MCF 10A (cell line): ENCODE measurements around the gene SH3PXD2B. TPM values are rescaled to one million over a fixed set of nuclear protein-coding genes. Genes with fewer than 3 reads are reported as not detected.

ENCODE experiments used
- BruUV-seq: library from RNA; stranded (reverse); fragments of 400-500 nt; replicated peaks from 2 replicates; lab custom pipeline; 2021; lab: Mats Ljungman, UMichigan
- CTCF ChIA-PET: fragments of 300-600 bp; sonication (Branson Sonifier 250); formaldehyde crosslinking; extraction: SDS; loops from one replicate; lab custom pipeline; 2021; ENCODE audit warnings: antibody characterized with exemption, inconsistent platforms; lab: Yijun Ruan, JAX
- POLR2A ChIA-PET: fragments of 300-600, 350-650 bp; sonication (Branson Sonifier 250); formaldehyde crosslinking; extraction: SDS; loops from one replicate; lab custom pipeline; 2020; ENCODE audit warnings: antibody characterized with exemption, inconsistent platforms; lab: Yijun Ruan, JAX
- DNase-seq: peaks from one replicate; pipeline ENCODE4 v3.0.0-alpha.2; 2018; ENCODE audit not compliant: unreplicated experiment
- H3K27ac Mint-ChIP-seq: one replicate; pipeline ENCODE4 v1.8.0; 2022; ENCODE audit warnings: mild to moderate bottlenecking, low read depth, mixed read lengths; ENCODE audit not compliant: unreplicated experiment
- H3K27me3 Mint-ChIP-seq: one replicate; pipeline ENCODE4 v1.8.0; 2022; ENCODE audit warnings: mixed read lengths; ENCODE audit not compliant: insufficient read depth, unreplicated experiment
- H3K36me3 Mint-ChIP-seq: one replicate; pipeline ENCODE4 v1.8.0; 2022; ENCODE audit warnings: mild to moderate bottlenecking, moderate library complexity, mixed read lengths; ENCODE audit not compliant: insufficient read depth, unreplicated experiment
- H3K4me1 Mint-ChIP-seq: one replicate; pipeline ENCODE4 v1.8.0; 2022; ENCODE audit warnings: mixed read lengths; ENCODE audit not compliant: insufficient read depth, unreplicated experiment
- H3K4me3 Mint-ChIP-seq: one replicate; pipeline ENCODE4 v1.8.0; 2022; ENCODE audit warnings: mild to moderate bottlenecking, moderate library complexity, mixed read lengths; ENCODE audit not compliant: unreplicated experiment
- H3K9me3 Mint-ChIP-seq: one replicate; pipeline ENCODE4 v1.8.0; 2022; ENCODE audit warnings: mixed read lengths; ENCODE audit not compliant: unreplicated experiment
- intact Hi-C: fragments of 100-400 bp; cut with micrococcal nuclease; formaldehyde crosslinking; loops from 2 replicates; pipeline ENCODE4 v1.14.1; 2022
- total RNA-seq: library from RNA; stranded (reverse); gene quantifications from 2 replicates; pipeline ENCODE4 v1.2.3, GENCODE V29; 2022
- TF ChIP-seq, protein P1 (sequence below): fragments of 200-600 bp; IDR thresholded peaks from one replicate; pipeline ENCODE4 v1.8.0; 2022; ENCODE audit warnings: antibody characterized with exemption, mild to moderate bottlenecking; ENCODE audit not compliant: unreplicated experiment

SH3PXD2B gene
- total RNA-seq, 1 experiment from 2014 or later = 34.1 TPM

DNA sequence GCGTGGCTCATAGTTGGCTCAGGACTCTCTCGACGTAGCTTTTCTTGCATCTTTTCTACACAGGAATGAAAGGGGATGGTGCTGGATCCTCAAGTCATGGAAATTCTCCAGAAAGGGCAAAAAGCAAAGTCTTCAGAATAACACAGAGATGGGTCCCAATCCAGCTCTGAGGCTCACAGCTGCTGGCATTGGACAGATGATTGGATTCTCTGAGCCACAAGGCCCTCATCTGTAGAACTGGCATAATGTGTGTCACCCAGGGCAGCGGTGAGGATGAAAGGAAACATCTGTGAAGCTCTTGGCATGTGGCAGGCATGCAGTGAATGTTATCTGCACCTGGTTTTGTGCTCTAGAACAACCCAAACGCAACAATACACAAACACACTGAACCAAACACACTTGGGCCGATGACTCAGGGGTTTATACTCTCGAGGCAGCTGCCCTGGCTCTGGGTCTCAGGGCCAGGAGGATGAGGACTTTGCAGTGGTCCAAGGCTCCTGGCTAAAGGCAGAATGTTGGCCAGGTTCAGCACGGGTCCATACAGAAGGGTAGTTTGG is 106.8 kb downstream of the SH3PXD2B start:
- intact Hi-C loops = no loop called here
- Mint-ChIP-seq H3K27me3 (no peaks in the 10 kb centered on the region), H3K9me3 (no peaks in the 10 kb centered on the region), H3K4me1 (peaks cover 7% of the 10 kb centered on the region), H3K4me3 (no peak overlapping the region), H3K27ac (no peak overlapping the region), H3K36me3 (peaks cover 99% of the 10 kb centered on the region)
- TF ChIP-seq, protein P1, sequence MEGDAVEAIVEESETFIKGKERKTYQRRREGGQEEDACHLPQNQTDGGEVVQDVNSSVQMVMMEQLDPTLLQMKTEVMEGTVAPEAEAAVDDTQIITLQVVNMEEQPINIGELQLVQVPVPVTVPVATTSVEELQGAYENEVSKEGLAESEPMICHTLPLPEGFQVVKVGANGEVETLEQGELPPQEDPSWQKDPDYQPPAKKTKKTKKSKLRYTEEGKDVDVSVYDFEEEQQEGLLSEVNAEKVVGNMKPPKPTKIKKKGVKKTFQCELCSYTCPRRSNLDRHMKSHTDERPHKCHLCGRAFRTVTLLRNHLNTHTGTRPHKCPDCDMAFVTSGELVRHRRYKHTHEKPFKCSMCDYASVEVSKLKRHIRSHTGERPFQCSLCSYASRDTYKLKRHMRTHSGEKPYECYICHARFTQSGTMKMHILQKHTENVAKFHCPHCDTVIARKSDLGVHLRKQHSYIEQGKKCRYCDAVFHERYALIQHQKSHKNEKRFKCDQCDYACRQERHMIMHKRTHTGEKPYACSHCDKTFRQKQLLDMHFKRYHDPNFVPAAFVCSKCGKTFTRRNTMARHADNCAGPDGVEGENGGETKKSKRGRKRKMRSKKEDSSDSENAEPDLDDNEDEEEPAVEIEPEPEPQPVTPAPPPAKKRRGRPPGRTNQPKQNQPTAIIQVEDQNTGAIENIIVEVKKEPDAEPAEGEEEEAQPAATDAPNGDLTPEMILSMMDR = no peak
- no TSS peak for BruUV-seq
- ChIA-PET CTCF (interaction anchor here (0.7 to 1.1 kb wide), 4 partner anchors 93 to 1570 kb away, joined by 3 read pairs; no protein-coding TSS in a partner anchor), POLR2A (interaction anchor here (1.3 kb wide), 1 partner anchor 8 kb away, joined by 3 read pairs; no protein-coding TSS in a partner anchor)
- no peak for DNase-seq

DNA sequence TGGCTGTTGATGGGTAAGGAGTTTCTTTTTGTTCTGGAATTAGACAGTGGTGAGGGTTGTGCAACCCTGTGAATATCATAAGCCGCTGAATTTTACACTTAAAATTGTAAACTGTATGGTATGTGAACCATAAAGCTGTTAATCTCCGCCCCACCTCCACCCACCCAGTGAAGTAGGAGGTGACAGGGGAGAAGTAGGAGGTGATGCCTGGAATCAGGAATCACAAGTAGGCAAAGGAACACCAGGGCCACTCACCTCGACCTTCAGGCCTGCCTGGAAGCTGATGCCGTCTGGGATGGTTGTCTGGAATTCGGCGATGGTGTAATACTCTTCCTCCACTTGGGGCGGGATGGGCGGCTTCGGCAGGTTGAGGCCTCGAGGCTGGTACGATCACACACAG is 108.4 kb downstream of the SH3PXD2B start:
- DNase-seq = no peak
- ChIA-PET CTCF (interaction anchor here (0.6 kb wide), 1 partner anchor 23 kb away, joined by 3 read pairs; no protein-coding TSS in a partner anchor), POLR2A (no interaction called here)
- no TSS peak for BruUV-seq
- intact Hi-C loops = no loop called here
- Mint-ChIP-seq H3K9me3 (no peaks in the 10 kb centered on the region), H3K36me3 (peaks cover 96% of the 10 kb centered on the region), H3K4me1 (peaks cover 7% of the 10 kb centered on the region), H3K27me3 (no peaks in the 10 kb centered on the region), H3K27ac (peak overlapping the region; percentile 4), H3K4me3 (no peak overlapping the region)
- TF ChIP-seq, protein P1 = no peak

DNA sequence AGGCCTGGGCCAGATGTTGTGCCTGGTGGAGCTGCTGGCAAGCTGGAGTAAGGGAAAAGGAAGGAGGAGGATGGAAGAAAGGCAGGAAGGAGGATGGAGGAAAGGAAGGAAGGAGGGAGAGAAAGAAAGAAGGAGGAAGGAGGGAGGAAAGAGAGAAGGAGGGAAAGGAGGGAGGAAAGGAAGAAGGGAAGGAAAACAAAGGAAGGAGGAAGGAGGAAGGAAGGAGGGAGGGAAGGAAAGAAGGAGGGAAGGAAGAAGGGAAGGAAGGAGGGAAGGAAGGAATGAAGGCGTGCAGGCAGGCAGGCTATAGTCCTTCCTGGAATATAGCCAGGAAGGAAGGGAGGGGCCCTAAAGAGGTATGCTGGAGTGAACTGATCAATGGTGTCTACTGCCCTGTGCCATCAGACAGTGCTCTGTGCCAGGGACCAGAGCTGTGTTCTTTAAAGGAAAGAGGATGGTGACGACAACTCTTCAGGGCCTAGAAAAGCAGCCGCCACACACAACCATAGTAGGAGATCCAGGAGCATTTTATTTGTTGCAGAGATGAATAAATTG is 109.4 kb downstream of the SH3PXD2B start:
- TF ChIP-seq, protein P1 = no peak
- Mint-ChIP-seq H3K36me3 (peaks cover 96% of the 10 kb centered on the region), H3K9me3 (no peaks in the 10 kb centered on the region), H3K4me1 (peaks cover 7% of the 10 kb centered on the region), H3K4me3 (no peak overlapping the region), H3K27me3 (no peaks in the 10 kb centered on the region), H3K27ac (peak overlapping the region; percentile 37)
- ChIA-PET CTCF (no interaction called here), POLR2A (no interaction called here)
- no TSS peak for BruUV-seq
- DNase-seq = no peak
- intact Hi-C loops = no loop called here

DNA sequence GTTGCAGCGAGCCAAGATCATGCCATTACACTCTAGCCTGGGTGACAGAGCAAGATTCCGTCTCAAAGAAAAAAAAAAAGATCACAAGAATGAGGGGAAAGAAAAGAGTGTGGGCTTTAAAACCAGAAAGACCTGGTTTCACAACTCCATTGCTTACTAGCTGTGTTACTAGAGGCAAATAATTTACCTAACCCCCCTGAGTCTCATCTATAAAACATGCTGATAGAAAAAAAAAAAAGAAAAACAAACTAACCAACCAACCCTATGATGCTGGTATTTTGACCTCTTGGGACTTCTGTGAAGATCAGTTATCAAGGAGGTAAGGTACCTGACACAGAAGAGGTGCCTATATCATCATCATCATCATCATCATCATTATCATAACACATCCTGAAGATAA is 110.6 kb downstream of the SH3PXD2B start:
- H3K36me3 Mint-ChIP-seq = peaks cover 89% of the 10 kb centered on the region

More for the DNA sequence above, 110.6 kb downstream of the SH3PXD2B start:
- TF ChIP-seq, protein P1 = no peak
- intact Hi-C loops = no loop called here
- peaks cover 7% of the 10 kb centered on the region for H3K4me1 Mint-ChIP-seq
- no peak overlapping the region for H3K4me3 Mint-ChIP-seq
- H3K27ac Mint-ChIP-seq = no peak overlapping the region
- BruUV-seq = no TSS peak
- DNase-seq = no peak
- POLR2A ChIA-PET = no interaction called here
- no peaks in the 10 kb centered on the region for H3K27me3 Mint-ChIP-seq
- CTCF ChIA-PET = interaction anchor here (0.9 to 1.0 kb wide), 2 partner anchors 10 to 155 kb away, joined by 3 to 6 read pairs; partner anchors contain the start of gene STK10
- no peaks in the 10 kb centered on the region for H3K9me3 Mint-ChIP-seq
